H1 (cell line): ENCODE data around the gene LARP1. TPM values are rescaled to one million over a fixed set of nuclear protein-coding genes. Genes with fewer than 3 reads are reported as not detected.

Experiments used
- CREB1 ChIP-seq: IDR thresholded peaks from 2 replicates; pipeline ENCODE4 v1.6.1; 2012; ENCODE audit warnings: inconsistent platforms
- GABPA ChIP-seq: IDR thresholded peaks from 2 replicates; pipeline ENCODE4 v1.6.1; 2011; ENCODE audit warnings: mild to moderate bottlenecking, low read length, moderate library complexity, borderline replicate concordance; ENCODE audit not compliant: insufficient read depth
- HDAC2 ChIP-seq, 2 experiments: fragments of 300-600 bp in 1 of 2; sonication (generic) in 1 of 2; IDR thresholded peaks; 2 replicates each; pipeline ENCODE4 v1.6.1; 2011 to 2012; ENCODE audit warnings: low read depth in 2 of 2, low read length in 2 of 2, mild to moderate bottlenecking in 2 of 2, moderate library complexity in 2 of 2, borderline replicate concordance in 1 of 2, inconsistent platforms in 1 of 2
- KDM1A ChIP-seq: fragments of 200-600, 300-600 bp; sonication (generic); IDR thresholded peaks from 2 replicates; pipeline ENCODE4 v1.7.1; 2016; ENCODE audit warnings: mild to moderate bottlenecking, low read length, borderline replicate concordance
- MAFK ChIP-seq: IDR thresholded peaks from 2 replicates; pipeline ENCODE4 v1.6.1; 2012; ENCODE audit warnings: low read depth, mild to moderate bottlenecking, improper control_type of control experiment, low read length
- NRF1 ChIP-seq: IDR thresholded peaks from 2 replicates; pipeline ENCODE4 v1.6.1; 2011; ENCODE audit warnings: mild to moderate bottlenecking, low read depth, low read length, improper control_type of control experiment
- PHF8 ChIP-seq: fragments of 200-600 bp; sonication (generic); conservative IDR thresholded peaks from 2 replicates; pipeline ENCODE4 v1.7.1; 2012; ENCODE audit warnings: low read depth, mild to moderate bottlenecking, inconsistent platforms, low read length, moderate library complexity
- POLR2AphosphoS5 ChIP-seq: IDR thresholded peaks from 2 replicates; pipeline ENCODE4 v1.6.1; 2011; ENCODE audit warnings: low read depth, low read length
- RXRA ChIP-seq: IDR thresholded peaks from 2 replicates; pipeline ENCODE4 v1.6.1; 2011; ENCODE audit warnings: low read depth, mild to moderate bottlenecking, low read length, moderate library complexity; ENCODE audit not compliant: insufficient read depth
- SP1 ChIP-seq: IDR thresholded peaks from 2 replicates; pipeline ENCODE4 v1.6.1; 2011; ENCODE audit warnings: low read depth, low read length
- SP4 ChIP-seq: IDR thresholded peaks from 2 replicates; pipeline ENCODE4 v1.6.1; 2012; ENCODE audit warnings: low read length, inconsistent platforms
- polyA plus RNA-seq, 7 experiments: library from polyadenylated mRNA; depleted of rRNA in 3 of 7; stranded (reverse) in 5 of 7; unstranded in 2 of 7; fragments of >200 nt in 5 of 7; fragments of 200-250 nt in 2 of 7; gene quantifications; 1 replicate in 5 of 7; 2 replicates in 1 of 7; 4 replicates in 1 of 7; pipeline versions ENCODE4 v1.2.1 to v1.2.3, GENCODE V29; 2011 to 2013; ENCODE audit warnings: missing spikeins in 2 of 7, mixed read lengths in 2 of 7
- total RNA-seq: library from RNA; stranded (reverse); fragmentation: NEBNext Ultra II Directional; extraction: Animal tissue kit (Norgen Biotek cat#: 25700); gene quantifications from 2 replicates; pipeline ENCODE4 v1.2.1, GENCODE V29; 2021

LARP1 gene
- total and polyA plus RNA-seq, 2 of the 8 experiments (the other 6 are each of a cell fraction or from before 2014, with no cell fraction given): 106 to 422 TPM

DNA sequence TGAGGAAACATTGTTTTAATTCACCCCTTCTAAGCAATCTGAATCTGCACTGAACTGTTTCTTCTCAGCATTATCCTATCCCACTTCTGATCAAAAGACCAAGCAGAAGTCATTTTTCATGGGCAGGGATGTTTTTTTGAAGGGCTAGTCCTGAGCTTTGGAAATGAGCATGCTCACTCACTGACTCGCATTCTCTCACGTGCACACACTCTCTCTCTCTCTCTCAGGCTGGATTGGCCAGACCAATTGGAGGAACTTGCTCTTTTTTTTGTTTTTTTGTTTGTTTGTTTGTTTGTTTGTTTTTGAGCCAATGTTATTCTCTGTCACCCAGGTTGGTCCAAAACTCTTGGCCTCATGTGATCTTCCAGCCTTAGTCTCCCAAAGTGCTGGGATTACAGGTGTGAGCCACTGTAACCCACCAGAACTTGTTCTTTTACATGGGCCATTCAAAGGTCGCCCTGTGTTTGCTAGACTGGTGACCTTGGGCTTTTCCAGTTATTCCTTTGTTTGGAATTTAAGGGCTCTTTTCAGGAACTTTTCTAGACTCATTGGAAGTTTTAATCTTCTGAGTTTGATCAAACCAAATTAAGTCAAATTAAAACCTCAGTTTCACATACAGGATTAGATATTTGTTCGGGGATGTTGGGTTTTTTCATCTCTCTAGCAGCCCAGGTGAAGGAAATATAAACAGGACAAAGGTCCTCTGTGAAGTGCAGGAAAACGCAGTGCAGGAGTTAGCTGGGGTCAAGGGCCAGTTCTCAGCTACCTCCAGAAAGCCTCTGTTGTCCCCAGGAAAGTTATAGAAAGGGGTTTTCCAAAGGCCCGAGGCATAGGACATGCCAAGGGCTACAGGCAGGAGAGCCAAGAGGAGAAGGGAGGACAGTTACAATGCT is 82.1 kb downstream of the LARP1 start (continued):
- TF ChIP-seq SP4 (no peak), HDAC2 (IDR thresholded peaks at IDR 0.05; ENCODE audit: borderline replicate concordance in 1 of 2, low read depth in 2 of 2, low read length in 2 of 2) (no peak), GABPA (no peak), RXRA (no peak), KDM1A (no peak), MAFK (no peak), PHF8 (no peak), NRF1 (no peak), SP1 (no peak), CREB1 (no peak), POLR2AphosphoS5 (no peak)
